NCI-H1694 treated with DMSO at 0.1 percent for 48 hours (cell line): ENCODE measurements around the gene MAP2K3.

Source experiments
- DNase-seq: peaks from one replicate; lab custom pipeline; 2025; lab: John Stamatoyannopoulos, UW

Gene MAP2K3

GRCh38 chr17:21282850-21283249 lies 1.7 kb upstream of the MAP2K3 start:
- DNase-seq, result no peak

GRCh38 chr17:21283482-21284318 lies 811 bp upstream of the MAP2K3 start:
- no peak for DNase-seq

GRCh38 chr17:21285164-21286065 lies 904 bp downstream of the MAP2K3 start:
- DNase-seq, result no peak

- no peak for DNase-seq
Observed at GRCh38 chr17:21286066-21286770, 1.7 kb downstream of the MAP2K3 start.

- no peak for DNase-seq
Observed at GRCh38 chr17:21286909-21287702, 2.6 kb downstream of the MAP2K3 start.

- peak; percentile 31 for DNase-seq
Observed at GRCh38 chr17:21287703-21288449, 3.4 kb downstream of the MAP2K3 start.

- DNase-seq, result no peak
Observed at GRCh38 chr17:21288571-21289017, 4.1 kb downstream of the MAP2K3 start.

- DNase-seq, result no peak
Observed at GRCh38 chr17:21289175-21289901, 4.8 kb downstream of the MAP2K3 start.

- DNase-seq, result peak; percentile 72
Observed at GRCh38 chr17:21289902-21290571, 5.5 kb downstream of the MAP2K3 start.

- DNase-seq, result no peak
Observed at GRCh38 chr17:21291357-21291756, 6.8 kb downstream of the MAP2K3 start.

- DNase-seq, result no peak
Observed at GRCh38 chr17:21291862-21292261, 7.4 kb downstream of the MAP2K3 start.

- no peak for DNase-seq
Observed at GRCh38 chr17:21292867-21293830, 8.6 kb downstream of the MAP2K3 start.

- no peak for DNase-seq
Observed at GRCh38 chr17:21293831-21294210, 9.3 kb downstream of the MAP2K3 start.

- no peak for DNase-seq
Observed at GRCh38 chr17:21294321-21295035, 10.0 kb downstream of the MAP2K3 start.

GRCh38 chr17:21295036-21295952 lies 10.8 kb downstream of the MAP2K3 start:
- DNase-seq, result no peak
